Kidney epithelial cell (primary cell): ENCODE results near the gene GAREM1. TPM values are rescaled to one million over a fixed set of nuclear protein-coding genes. Genes with fewer than 3 reads are reported as not detected.

Source experiments
- DNase-seq: peaks from one replicate; pipeline ENCODE4 v3.0.0-alpha.2; 2010; ENCODE audit warnings: low read depth
- H3K27me3 ChIP-seq: 2 replicates; pipeline ENCODE4 v1.6.0; 2011; ENCODE audit warnings: low read length; ENCODE audit not compliant: control insufficient read depth, insufficient read depth
- H3K36me3 ChIP-seq: 2 replicates; pipeline ENCODE4 v1.5.1; 2011; ENCODE audit warnings: low read length; ENCODE audit not compliant: control insufficient read depth, insufficient read depth
- H3K4me3 ChIP-seq: 2 replicates; pipeline ENCODE4 v1.5.1; 2011; ENCODE audit warnings: low read depth, mild to moderate bottlenecking, control low read depth, low read length
- CTCF ChIP-seq: IDR thresholded peaks from 2 replicates; pipeline ENCODE4 v1.5.1; 2011; ENCODE audit warnings: mild to moderate bottlenecking, moderate library complexity, low read length, control low read depth, inconsistent platforms; ENCODE audit not compliant: insufficient read depth, poor library complexity, severe bottlenecking
- total RNA-seq: library from RNA; depleted of rRNA; stranded (reverse); fragments of >200 nt; gene quantifications from 2 replicates; pipeline ENCODE4 v1.2.3, GENCODE V29; 2015

Gene GAREM1
- total RNA-seq, 1 donor from 2014 or later: 2.9 TPM

GRCh38 chr18:32483002-32483401 is 12.3 kb upstream of the GAREM1 start:
- TF ChIP-seq CTCF: no peak
- Histone ChIP-seq H3K4me3 (no peak overlapping the region), H3K36me3 (no peaks in the 10 kb centered on the region), H3K27me3 (no peaks in the 10 kb centered on the region)
- DNase-seq: no peak

- no peak for DNase-seq
- TF ChIP-seq CTCF: no peak
- no peaks in the 10 kb centered on the region for H3K36me3 ChIP-seq
- no peaks in the 10 kb centered on the region for H3K27me3 ChIP-seq
- no peak overlapping the region for H3K4me3 ChIP-seq
Measured at GRCh38 chr18:32482117-32482516, 11.4 kb upstream of the GAREM1 start.

- Histone ChIP-seq H3K4me3 (no peak overlapping the region), H3K27me3 (no peaks in the 10 kb centered on the region), H3K36me3 (no peaks in the 10 kb centered on the region)
- DNase-seq: no peak
- TF ChIP-seq CTCF: no peak
Measured at GRCh38 chr18:32480581-32480980, 9.9 kb upstream of the GAREM1 start.

- Histone ChIP-seq H3K27me3 (no peaks in the 10 kb centered on the region), H3K36me3 (no peaks in the 10 kb centered on the region), H3K4me3 (no peak overlapping the region)
- no peak for TF ChIP-seq CTCF
- DNase-seq: no peak
Measured at GRCh38 chr18:32478807-32479206, 8.1 kb upstream of the GAREM1 start.

- Histone ChIP-seq H3K36me3 (no peaks in the 10 kb centered on the region), H3K4me3 (no peak overlapping the region), H3K27me3 (no peaks in the 10 kb centered on the region)
Measured at GRCh38 chr18:32478317-32478716, 7.6 kb upstream of the GAREM1 start.

More at GRCh38 chr18:32478317-32478716, 7.6 kb upstream of the GAREM1 start:
- DNase-seq: no peak
- no peak for TF ChIP-seq CTCF
